Hematopoietic multipotent progenitor cell (in vitro differentiated cells): Measurements from ENCODE around the gene VAMP2. TPM values are rescaled to one million over a fixed set of nuclear protein-coding genes. Genes with fewer than 3 reads are reported as not detected.

Experiments
- DNase-seq, 3 donors: peaks; one replicate each; pipeline ENCODE4 v3.0.0-alpha.2; 2011 to 2015; ENCODE audit warnings: low read depth in 2 of 3, low spot score in 2 of 3
- total RNA-seq: library from RNA; depleted of rRNA; stranded (reverse); fragments of >200 nt; gene quantifications from one replicate; pipeline ENCODE4 v1.2.3, GENCODE V29; 2012

The VAMP2 gene, protein sequence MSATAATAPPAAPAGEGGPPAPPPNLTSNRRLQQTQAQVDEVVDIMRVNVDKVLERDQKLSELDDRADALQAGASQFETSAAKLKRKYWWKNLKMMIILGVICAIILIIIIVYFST
- 18.6 TPM for total RNA-seq

DNA sequence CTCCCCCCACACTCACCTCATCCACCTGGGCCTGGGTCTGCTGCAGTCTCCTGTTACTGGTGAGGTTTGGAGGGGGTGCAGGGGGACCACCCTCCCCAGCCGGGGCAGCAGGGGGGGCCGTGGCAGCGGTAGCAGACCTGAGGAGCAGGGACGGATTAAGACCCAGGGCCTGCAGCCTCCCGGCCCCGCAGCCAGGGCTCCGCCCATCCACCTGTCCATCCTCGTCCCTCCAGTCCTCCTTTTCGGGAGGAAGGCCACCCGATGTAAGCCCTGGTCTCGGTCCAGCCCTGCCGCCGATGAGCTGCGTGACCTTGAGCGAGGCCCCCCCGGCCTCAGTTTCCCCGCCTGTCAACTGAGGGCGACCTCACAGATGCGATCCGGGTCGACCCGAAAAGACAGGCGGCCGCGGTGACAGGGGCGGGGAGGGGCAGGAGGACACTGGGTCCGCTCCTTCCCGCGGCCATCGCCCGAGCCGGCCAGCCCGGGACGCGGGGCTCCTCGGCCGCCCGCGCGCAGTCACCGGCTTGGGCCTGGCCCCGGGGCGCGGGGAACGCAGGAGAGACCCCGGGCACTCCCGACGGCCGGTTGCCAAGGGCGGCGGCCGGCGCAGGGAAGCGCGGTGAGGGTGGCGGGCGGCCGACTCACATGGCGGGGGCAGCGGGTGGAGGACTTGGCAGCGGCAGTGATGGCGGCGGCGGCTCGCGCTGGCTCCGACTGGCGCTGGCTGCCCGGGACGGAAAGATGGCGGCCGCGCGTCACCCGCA lies at the start of gene VAMP2:
Gene VAMP2, minus strand, starts transcription at position 716 of the 764 bp plus-strand sequence. Its CDS starts 69 bp downstream, at position 647.
- peak; percentile 68 to 80 (median 78) for DNase-seq

DNA sequence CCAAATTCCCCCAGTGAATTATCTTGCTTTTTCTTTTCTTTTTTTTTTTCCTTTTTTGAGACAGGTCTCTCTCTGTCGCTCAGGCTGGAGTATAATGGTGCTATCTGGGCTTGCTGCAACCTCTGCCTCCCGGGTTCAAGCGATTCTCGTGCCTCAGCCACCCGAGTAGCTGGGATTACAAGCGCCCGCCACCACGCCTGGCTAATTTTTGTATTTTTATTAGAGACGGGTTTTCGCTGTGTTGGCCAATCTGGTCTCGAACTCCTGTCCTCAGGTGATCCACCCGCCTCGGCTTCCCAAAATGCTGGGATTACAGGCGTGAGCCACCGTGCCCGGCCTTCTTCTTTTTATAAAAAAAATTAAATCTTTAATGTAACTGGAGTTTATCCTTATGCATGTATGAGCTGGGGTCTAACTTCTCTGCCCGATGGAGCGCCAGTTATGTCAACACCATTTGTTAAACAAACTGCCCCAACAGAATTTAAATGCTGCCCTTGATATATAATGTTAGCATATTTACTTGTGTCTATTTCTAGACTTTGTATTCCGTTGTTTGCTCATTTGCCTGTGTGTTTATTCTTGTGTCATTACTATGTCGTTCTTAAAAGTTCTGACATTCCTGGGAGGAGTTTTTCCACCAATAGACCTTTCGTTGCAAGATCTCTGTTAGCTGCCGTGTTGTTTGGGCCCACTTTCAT lies 48.2 kb upstream of the VAMP2 start:
- DNase-seq, result no peak

DNA sequence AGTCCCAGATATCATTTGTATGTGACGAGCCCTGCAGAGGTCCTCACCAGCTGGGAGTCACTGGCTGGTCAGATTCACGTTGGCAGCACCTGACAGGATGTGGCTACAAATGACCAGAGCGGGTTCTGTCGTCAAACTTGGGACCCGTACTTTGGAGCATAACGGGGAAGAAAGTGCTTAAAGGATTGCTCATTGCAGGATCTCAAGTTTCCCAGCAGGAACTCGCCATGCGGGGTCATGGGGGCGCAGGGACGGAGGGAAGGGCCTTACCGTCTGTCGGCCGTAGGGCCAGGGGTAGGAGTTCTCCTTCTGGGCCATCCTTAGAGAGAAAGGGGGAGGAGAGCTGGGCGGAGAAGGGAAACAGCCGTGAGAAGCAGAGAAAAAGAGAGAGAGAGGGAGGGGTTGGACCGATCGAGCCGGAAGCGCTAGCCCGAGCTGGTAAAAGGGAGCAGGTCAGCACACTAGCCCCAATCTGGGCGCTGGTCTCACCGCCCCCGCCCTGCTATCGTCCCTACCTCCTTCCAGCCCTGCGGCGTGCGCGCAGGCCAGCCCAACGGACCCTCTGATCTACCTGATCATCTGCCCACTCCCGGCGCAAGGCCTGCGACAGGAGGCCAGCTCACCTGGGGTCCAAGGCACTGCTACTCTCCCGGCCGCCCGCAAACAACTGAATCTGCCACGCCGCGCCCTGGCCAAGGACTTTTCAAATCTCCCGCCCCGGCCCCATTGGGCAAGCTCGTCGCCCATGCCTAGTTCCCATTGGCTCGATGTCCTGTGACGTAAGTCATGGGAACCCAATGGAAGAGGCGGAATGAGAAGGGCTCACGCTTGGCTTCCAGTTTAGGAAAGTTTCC lies 47.4 kb upstream of the VAMP2 start, which contains the start of gene AURKB:
Gene AURKB, minus strand, starts transcription at position 669 of the 854 bp plus-strand sequence. Its CDS starts 351 bp downstream, at position 318.
- peak; percentile 78 to 98 (median 94) for DNase-seq

DNA sequence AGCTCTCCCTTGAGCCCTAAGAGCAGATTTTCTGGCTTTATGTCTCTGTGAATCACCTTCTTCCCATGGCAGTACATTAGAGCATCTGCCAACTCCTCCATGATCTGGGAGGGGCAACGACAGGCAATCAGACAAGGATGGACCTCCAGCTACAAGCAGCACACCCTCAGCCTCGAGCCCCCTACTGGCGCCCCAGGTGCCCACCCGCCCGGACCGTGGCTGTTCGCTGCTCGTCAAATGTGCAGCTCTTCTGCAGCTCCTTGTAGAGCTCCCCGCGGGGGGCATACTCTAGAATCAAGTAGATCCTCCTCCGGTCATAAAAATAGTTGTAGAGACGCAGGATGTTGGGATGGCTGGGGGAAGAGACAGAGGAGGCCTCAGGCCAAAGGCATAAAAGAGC lies 43.8 kb upstream of the VAMP2 start:
- no peak for DNase-seq

DNA sequence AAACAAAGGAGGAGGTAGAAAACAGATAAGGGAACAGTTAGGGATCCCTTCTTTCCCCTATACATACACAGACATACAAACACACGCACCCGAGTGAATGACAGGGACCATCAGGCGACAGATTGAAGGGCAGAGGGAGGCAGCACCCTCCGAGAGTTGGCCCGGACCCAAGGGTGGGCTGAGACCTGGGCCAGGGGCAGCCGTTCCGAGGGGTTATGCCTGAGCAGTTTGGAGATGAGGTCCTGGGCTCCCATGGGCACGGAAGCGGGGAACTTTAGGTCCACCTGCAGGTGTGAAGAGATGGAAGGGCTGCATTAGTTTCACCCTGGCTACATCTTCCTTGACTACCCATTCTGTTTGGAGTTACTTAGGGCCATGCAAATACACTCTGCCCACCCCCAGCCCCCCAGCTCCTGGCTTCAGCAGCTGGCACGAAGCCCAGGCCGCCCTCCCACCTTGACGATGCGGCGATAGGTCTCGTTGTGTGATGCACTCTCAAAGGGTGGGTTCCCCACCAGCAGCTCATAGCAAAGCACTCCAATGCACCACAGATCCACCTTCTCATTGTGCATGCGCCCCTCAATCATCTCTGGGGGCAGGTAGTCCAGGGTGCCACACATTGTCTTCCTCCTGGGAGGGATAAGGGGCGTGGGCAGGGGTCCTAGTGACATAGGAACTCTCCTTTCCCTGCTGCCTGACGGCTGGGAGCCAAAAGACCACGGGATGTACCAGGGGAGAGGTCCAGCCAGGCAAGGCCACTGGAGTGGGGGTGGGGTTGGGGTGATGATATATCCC lies 42.2 kb upstream of the VAMP2 start:
- no peak for DNase-seq

DNA sequence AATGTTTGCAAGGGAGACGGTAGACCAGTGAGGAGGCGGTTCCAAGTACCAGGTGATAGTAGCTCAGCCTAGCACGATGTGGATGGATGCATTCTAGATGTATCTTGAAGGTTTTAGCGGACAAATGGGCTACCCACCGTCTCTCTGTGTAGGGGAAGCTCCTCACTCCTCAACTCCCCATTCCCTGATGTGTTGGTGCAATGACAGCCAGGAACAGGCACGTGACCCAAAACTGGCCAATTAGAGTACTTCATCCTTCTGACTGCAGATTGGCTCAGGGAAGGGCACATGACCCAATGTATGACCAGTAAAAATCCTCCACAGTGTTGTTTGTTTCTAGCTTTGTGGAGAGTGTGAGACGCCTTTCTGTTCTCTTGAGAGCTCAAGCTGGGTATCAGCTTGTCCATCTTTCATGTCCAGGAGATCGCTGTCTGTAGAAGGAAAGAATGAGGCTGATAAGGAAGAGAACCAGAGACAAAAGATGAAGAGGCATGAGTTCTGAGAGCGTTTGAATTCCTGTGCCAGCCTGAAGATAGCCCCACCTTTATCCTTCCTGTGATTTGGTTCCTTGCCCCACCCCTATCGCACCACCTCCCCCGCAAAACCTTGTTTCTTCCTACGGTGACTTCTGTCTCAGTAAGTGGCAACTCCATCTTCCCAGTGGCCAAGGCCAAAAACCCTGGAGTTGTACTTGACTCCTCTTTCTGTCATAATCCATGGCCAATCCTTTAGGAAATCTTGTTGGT lies 29.5 kb upstream of the VAMP2 start:
- DNase-seq, result peak in 2 of 3 donors; percentile 79 to 85

DNA sequence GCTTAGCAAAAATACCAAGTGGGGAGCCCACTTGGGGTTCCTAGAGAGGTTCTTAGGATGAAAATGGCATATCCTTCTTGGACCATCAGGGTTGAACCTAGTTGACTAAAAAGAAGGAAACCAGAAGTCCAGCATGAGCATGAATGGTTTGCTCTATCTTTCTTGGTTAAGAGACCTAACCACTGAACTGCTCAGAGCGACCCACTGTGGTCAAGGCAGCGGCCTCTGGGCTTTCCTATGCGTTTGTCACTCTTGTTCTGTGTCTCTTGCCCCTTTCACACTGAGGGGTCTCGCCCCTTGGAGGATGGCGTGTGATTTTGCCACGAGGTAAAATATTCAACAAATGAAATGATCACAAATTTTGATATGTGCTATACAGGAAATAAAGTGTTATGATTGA lies 27.8 kb upstream of the VAMP2 start:
- DNase-seq, result no peak

DNA sequence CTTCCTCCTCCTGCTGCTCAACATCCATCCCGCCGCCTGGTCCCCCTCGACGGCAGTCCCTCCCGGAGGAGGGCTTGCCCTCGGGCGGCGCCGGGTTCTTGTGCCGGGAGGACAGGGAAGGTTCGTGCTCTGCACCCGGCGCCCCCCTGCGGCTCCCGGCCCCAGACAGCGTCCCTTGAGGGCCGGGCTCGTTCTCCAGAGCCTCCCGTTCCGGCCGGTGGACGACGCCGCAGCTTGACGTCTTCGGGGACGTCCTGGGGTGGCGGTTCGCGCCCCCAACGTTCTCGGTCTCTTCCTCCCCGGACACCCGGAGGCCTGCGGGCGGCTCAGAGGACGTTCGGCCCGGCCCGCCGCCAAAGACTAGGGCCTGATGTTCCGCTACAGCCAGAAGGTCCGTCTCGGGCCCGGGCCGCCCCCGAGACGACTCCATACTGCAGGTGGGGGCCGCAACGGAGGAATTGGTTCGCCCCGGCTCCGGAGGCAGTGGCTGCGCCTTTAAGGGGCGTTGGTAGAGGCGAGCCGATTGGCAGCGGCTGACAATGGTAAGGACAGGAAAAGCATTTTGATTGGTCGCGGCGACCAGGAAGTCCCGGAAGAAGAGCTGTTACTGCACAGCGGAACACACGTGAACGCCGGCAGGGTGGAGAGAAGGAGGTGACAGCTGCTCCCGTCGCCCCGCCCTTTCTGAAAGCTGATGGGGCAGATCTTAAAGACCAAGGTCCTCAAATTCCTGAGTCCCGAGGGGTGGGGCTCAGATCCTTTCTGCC lies 27.1 kb upstream of the VAMP2 start, which contains the start of gene BORCS6:
Gene BORCS6, minus strand, starts transcription at position 470 of the 767 bp plus-strand sequence. Its CDS starts 40 bp downstream, at position 430.
- peak; percentile 75 to 97 (median 97) for DNase-seq

DNA sequence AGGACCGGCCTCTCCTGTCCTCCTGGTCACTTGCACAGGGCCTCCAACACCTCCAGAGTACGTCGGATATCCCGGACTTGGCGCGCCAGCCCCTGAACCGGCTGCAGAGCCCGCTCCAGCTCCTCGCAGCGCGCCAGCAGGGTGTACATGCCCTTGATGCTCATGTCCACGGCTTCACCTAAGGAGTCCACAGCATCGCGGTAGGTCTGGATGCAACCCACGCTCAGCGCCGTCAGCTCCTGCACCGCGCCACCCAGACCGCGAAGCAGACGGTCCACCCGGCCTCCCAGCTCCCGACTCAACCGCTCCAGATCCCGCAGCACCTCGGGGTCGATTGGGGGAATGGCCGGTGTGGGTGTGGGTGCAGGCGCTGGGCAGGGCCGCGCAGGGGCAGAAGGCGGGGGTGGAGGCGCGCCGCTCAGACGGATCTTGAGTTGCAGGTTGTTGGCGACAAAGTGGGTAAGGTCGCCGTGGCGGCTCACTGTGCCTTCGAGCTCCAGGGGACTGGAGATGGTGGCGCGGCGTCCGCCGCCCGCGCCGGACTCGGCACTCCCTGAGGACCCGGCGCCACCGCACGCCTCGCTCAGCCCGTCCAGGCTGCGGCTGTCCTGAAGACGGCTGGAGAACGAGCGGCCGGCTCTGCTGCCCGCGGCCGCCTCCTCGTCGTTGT lies 26.4 kb upstream of the VAMP2 start:
- no peak for DNase-seq

DNA sequence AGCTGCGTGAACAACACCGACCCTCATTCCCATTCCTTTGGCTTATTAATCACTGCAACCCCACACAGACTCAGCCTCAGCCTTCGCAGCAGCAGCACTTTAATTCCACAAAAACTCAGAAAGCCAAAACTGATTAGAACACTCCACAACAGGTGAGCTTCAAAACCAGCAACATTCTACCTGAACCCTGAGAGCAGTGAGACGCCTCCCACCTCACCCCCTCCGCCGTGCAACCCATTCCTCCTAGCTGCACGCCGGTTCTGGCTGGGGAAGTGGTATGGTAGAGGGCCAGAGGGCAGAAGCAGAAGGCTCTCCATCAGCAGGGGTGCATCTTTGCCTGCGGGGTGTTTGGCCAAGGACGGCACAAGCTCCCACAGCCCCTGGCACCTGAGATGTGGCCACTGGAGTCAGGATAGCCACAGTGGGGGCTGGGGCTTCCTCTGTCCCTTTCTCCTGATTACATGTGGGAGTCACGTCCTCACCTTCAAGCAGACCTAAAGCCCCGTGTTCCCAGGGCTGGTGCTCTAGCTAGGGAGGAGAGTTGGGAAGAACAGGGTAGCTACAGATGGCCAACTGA lies 25.6 kb upstream of the VAMP2 start:
- no peak for DNase-seq

DNA sequence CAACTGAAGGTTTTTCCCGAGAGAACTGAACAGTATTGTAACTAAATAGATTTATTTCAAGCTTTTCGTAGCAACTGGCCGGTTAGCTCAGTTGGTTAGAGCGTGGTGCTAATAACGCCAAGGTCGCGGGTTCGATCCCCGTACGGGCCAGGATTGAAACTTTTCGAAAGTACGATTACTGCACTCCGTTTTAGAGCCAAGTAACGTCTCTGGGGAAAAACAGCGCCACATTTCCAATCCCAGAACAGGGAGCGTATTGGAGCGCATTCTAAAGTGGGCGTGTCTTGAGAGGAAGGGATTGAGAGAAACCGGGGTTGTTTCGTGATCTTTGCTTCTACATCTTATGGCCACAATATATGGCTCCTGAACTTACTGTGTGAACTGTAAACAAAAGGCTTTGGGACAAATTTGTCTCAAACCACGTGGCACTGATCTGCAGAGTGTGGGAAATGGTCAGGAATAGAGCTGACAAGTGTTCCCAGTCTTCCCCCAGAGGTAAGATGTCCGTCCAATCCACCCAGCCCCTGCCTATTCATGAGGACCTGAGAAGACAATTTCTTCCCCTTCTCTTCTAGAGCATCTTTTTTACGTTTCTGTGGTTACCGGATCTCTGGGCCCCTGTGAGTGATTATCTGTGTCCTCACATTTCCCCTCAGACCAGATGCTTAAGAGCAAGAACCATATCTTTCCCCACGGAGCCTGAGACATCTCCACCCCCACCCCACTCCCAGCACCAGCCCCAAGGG lies 24.9 kb upstream of the VAMP2 start:
- peak; percentile 81 to 95 (median 88) for DNase-seq

DNA sequence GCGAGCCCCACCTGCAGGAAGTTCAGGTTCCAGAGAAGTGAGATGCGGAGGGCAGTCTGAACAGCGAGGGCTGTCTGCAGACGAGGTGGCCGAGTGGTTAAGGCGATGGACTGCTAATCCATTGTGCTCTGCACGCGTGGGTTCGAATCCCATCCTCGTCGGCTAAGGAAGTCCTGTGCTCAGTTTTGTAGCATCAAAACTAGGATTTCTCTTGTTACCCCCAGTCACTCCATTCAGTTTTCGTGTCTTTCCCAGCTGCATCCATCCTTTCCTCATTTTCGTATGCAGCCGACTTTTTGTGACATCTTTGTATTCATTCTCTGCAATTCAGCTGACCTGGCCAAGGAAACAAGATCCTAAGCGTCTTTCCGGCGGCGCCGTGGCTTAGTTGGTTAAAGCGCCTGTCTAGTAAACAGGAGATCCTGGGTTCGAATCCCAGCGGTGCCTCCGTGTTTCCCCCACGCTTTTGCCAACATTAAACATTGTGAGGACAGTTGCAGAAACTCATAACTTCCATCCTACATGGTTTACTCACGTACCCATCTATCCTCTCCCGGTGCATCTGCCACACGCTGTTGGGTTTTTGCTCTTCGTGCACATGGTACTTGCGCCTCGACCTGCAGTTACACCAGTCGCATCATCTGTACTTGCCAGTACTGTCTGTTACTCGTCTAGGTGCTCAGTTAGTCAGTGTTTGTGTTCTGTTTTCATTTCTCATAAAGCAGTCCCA lies 24.2 kb upstream of the VAMP2 start:
- peak in 2 of 3 donors; percentile 90 to 96 for DNase-seq

DNA sequence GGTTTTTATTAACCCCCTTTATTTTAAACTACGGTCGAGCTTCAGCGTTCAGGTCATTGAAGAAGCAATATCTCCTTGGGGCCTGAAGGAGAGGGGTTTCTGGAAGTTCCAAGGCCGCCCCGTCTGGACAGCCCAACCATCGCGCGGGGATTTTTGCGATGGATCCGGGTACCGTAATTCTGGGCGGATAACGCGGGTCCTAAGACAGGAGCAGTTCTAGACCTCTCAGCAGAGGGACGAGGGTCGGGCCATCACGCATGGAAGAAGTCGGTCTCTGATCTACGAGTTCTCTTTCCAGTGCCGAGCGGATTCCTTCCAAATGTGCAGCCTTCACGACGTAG lies 23.7 kb upstream of the VAMP2 start:
- DNase-seq, result no peak

DNA sequence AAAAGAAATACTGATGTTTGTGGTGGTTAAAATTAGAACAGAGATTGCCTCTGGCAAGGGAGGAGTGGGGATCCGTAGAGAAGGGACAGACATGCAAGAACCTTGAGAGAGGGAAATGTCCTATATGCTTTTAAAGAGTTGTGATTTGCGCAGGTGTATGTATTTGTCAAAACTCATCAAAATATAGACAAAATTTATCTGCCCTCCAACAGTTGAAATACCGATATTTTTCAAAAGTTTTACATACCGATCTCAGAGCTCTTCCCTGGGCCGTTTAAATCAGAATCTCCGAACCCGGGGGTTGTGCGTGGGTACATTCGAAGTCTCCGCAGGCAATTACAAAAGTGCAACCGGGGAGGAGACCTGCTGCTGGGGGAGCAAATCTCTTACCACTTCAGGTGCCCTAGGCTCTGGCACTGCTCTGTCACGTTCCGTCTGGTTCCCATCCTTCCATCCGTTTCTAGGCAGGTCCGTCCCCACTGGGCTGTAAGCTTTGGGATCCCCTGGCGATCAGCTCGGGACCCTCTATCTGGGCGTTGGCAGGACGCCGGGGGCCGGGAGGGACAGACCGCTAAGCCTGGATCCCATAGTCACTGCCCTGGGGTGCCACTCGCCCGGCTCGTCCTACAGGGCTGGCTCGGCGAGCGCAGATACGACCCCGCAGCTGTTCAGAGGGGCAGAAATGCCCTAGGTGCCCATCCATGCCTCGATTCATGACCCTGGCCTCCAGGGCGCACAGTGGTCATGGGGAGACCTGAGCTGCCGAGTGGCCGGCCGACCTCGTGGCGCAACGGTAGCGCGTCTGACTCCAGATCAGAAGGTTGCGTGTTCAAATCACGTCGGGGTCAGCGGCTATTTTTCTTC lies 23.1 kb upstream of the VAMP2 start:
- peak; percentile 78 to 87 (median 84) for DNase-seq
